ENCODE measurements around the gene SLC43A2. TPM values are rescaled to one million over a fixed set of nuclear protein-coding genes. Genes with fewer than 3 reads are reported as not detected.
"Not testable (repeated sequence)": the region's sequence is repeated elsewhere in the genome, so short reads cannot be mapped to it uniquely, and the experiment has no call there.

Gene SLC43A2
- total RNA-seq, 1 experiment from 2014 or later, result 11.0 TPM

DNA sequence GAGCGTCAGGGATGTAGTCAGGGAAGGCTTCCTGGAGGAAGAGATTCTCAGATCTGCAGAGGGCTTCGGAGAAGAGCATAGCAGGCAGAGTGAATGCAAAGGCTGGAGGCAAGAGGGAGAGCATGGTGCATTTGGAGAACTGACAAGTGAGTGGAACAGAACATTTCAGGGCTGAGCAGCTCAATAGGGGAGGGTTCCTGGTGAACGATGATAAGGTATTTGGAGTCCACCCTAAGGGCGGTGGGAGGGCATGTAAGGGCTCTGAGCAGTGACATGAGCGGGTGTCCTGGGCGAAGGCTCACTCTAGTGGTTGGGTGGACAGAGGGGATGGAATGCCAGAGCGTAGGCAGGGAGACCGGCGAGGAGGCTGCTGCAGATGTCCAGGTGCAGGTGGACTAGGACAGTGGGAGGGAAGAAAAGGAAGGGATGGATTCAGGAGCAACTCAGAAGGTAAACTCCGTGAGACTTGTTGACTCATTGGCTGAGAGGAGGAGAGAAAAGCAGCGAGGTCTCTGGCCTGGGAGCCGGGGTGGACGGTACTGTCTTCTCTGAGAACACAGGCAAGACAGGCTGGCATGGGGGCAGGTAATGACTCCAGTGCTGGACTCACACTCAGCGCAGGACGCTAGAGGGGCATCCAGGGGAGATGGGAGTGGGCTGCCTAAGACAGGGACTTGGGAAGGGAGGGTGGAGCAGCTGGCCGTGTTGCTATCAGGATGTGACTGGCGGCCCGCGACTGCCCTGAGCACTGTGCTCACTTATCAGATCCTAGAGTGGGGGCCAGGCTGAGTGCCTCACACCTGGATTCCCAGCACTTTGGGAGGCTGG lies 64.6 kb downstream of the SLC43A2 start (continued):
- TF ChIP-seq, protein P1, sequence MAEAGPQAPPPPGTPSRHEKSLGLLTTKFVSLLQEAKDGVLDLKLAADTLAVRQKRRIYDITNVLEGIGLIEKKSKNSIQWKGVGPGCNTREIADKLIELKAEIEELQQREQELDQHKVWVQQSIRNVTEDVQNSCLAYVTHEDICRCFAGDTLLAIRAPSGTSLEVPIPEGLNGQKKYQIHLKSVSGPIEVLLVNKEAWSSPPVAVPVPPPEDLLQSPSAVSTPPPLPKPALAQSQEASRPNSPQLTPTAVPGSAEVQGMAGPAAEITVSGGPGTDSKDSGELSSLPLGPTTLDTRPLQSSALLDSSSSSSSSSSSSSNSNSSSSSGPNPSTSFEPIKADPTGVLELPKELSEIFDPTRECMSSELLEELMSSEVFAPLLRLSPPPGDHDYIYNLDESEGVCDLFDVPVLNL (CRISPR knock-in tag; IDR thresholded peaks at IDR 0.05; ENCODE audit: borderline replicate concordance, low read depth), result no peak

DNA sequence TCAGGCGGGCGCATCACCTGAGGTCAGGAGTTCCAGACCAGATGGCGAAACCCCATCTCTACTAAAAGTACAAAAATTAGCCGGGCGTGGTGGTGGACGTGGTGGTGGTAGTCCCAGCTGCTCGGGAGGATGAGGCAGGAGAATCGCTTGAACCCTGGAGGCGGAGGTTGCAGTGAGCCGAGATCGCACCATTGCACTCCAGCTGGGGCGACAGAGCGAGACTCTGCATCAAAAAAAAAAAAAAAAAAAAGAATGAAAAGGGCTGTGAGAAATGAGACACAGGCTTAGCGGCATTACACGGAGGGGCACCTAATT lies 65.2 kb downstream of the SLC43A2 start:
- H3K36me3 Mint-ChIP-seq; CTCF ChIA-PET; ATAC-seq; H3K9me3 Mint-ChIP-seq; H3K27me3 Mint-ChIP-seq (ENCODE audit: low read depth); POLR2A ChIA-PET; DNase-seq (ENCODE audit: low spot score); H3K27ac Mint-ChIP-seq: not testable (repeated sequence)
- Mint-ChIP-seq H3K4me3 (peak overlapping the region; percentile 46), H3K4me1 (peaks cover 38% of the 10 kb centered on the region)

DNA sequence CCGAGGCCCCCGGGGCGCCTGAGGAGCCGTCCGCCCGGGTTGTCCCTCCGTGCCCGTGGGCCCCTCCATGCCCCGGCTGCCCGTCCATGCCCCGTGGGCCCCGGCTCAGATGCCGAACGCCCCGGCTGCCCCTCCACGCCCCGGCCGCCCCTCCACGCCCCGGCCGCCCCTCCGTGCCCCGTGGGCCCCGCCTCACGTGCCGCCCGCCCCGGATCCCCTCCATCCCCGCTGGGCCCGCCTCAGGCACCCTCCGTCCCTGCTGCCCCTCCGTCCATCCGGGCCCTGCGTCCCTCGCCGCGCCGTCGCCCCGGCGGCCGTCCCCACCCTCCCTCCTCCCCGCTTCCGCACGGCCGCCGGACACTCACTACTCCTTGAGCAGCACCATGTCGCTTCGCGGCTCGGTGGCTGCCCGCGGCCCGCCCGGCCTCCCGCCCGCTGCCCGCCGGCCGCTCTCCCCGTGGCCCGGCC lies 66.4 kb downstream of the SLC43A2 start:
- no peaks in the 10 kb centered on the region; the same call in 1 of the 2 replicates for H3K36me3 Mint-ChIP-seq
- H3K27ac Mint-ChIP-seq, result no peak overlapping the region
- ATAC-seq (peak; percentile 31), DNase-seq (ENCODE audit: low spot score) (no peak)
- H3K27me3 Mint-ChIP-seq (ENCODE audit: low read depth), result peaks cover 10% of the 10 kb centered on the region
- H3K9me3 Mint-ChIP-seq, result no peaks in the 10 kb centered on the region
- H3K4me1 Mint-ChIP-seq, result peaks cover 35% of the 10 kb centered on the region
- TF ChIP-seq RELA (CRISPR knock-in tag; IDR thresholded peaks at IDR 0.05; ENCODE audit: borderline replicate concordance) (no peak), KAT7 (CRISPR knock-in tag; IDR thresholded peaks at IDR 0.05; ENCODE audit: borderline replicate concordance) (0 out of 2 replicates have a peak, but pooled peaks have one; percentile 13), ZNF219 (CRISPR knock-in tag; IDR thresholded peaks at IDR 0.05; ENCODE audit: borderline replicate concordance) (peak; percentile 3; the same call in 1 of the 2 replicates)
- TF ChIP-seq, protein P2, sequence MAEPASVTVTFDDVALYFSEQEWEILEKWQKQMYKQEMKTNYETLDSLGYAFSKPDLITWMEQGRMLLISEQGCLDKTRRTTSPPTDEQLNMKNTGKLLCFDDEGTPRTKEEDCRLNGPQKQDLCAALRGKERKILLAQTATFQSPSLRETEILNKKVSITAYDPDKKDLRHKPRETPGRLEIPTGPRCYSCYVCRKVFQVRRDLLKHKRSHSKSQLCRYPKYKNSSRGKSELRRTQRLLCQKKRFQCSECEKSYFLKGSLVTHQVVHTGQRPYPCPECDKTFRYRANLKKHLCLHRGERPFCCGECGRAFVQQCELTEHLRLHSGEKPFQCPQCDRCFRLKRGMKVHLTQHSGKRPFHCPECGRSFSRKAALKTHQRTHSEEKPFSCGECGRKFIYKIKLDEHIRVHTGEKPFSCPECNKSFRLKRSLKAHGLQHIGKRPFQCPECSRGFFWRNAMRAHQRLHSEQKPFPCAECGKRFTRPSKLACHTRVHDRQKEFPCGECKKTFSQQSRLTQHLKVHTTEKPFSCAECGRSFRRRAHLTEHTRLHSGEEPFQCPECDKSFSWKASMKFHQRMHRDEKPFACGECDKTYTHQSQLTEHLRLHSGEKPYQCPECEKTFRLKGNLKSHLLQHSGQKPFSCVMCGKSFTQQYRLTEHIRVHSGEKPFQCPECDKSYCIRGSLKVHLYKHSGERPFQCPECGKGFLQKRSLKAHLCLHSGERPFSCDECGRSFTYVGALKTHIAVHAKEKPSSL (CRISPR knock-in tag; conservative IDR thresholded peaks at IDR 0.05), result no peak
- ChIA-PET CTCF (interaction anchor here (0.6 to 2.6 kb wide), 6 partner anchors 10 to 87 kb away, joined by 4 to 23 read pairs (median 4); partner anchors contain the start of gene RILP), POLR2A (interaction anchor here (1.1 kb wide), 1 partner anchor 46 kb away, joined by 4 read pairs; the partner anchor contains the start of gene INPP5K)
- peak overlapping the region; percentile 84 for H3K4me3 Mint-ChIP-seq

DNA sequence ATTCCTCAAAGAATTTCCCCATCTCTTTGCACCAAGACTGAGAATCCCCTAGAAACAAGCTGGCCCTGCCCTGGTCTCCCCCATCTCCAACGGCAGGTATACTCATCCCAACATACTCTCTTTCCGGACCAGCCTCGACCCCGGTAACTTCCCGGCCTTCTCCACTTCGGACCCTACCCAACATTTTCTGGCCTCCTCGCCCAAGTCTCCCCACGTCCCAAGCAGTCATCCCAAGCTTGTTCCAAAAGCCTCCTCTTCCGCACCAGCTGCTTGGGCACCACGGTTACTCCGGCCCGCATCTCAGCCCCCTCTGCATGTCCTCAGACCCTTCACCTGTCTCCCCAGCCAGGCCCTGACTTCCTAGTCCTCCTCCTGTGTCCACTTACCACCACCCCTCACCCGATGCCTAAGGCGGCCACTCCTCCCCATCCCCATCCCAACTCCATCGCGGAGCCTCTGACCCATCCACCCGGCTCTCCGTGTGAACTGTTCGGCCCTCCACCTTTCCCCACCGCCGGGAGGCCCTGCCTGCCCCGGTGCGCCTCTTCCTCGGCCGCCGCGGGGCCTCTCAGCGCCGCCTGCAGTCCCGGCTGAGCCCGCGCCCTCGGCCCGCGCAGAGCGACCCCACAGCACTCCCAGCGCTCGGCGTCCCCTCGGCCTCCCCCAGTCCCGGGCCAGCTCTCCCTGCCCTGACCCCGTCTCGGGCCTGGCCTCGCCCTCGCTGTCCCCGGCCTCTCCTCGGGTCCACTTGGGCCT lies 67.0 kb downstream of the SLC43A2 start:
- Mint-ChIP-seq H3K27me3 (ENCODE audit: low read depth) (peaks cover 10% of the 10 kb centered on the region), H3K9me3 (no peaks in the 10 kb centered on the region), H3K27ac (peak overlapping the region; percentile 29), H3K4me1 (peaks cover 33% of the 10 kb centered on the region), H3K36me3 (no peaks in the 10 kb centered on the region; the same call in 1 of the 2 replicates), H3K4me3 (peak overlapping the region; percentile 84)
- ChIA-PET CTCF (interaction anchor here (1.3 to 2.6 kb wide), 3 partner anchors 13 to 88 kb away, joined by 4 to 23 read pairs (median 6); partner anchors contain the start of gene RILP), POLR2A (interaction anchor here (1.1 kb wide), 1 partner anchor 45 kb away, joined by 4 read pairs; the partner anchor contains the start of gene INPP5K)
- peak; percentile 42 for DNase-seq (ENCODE audit: low spot score)
- peak; percentile 18 for ATAC-seq
- TF ChIP-seq ETV6 (CRISPR knock-in tag; IDR thresholded peaks at IDR 0.05) (0 out of 2 replicates have a peak, but pooled peaks have one; percentile 35), ESRRA (CRISPR knock-in tag; IDR thresholded peaks at IDR 0.05; ENCODE audit: borderline replicate concordance) (no peak), ZNF219 (CRISPR knock-in tag; IDR thresholded peaks at IDR 0.05; ENCODE audit: borderline replicate concordance) (peak; percentile 46; the same call in 1 of the 2 replicates), ELF4 (CRISPR knock-in tag; IDR thresholded peaks at IDR 0.05; ENCODE audit: low read depth) (no peak), ZNF121 (CRISPR knock-in tag; IDR thresholded peaks at IDR 0.05) (peak; percentile 83), JUN (CRISPR knock-in tag; IDR thresholded peaks at IDR 0.05) (0 out of 2 replicates have a peak, but pooled peaks have one; percentile 22)
- TF ChIP-seq, protein P3, sequence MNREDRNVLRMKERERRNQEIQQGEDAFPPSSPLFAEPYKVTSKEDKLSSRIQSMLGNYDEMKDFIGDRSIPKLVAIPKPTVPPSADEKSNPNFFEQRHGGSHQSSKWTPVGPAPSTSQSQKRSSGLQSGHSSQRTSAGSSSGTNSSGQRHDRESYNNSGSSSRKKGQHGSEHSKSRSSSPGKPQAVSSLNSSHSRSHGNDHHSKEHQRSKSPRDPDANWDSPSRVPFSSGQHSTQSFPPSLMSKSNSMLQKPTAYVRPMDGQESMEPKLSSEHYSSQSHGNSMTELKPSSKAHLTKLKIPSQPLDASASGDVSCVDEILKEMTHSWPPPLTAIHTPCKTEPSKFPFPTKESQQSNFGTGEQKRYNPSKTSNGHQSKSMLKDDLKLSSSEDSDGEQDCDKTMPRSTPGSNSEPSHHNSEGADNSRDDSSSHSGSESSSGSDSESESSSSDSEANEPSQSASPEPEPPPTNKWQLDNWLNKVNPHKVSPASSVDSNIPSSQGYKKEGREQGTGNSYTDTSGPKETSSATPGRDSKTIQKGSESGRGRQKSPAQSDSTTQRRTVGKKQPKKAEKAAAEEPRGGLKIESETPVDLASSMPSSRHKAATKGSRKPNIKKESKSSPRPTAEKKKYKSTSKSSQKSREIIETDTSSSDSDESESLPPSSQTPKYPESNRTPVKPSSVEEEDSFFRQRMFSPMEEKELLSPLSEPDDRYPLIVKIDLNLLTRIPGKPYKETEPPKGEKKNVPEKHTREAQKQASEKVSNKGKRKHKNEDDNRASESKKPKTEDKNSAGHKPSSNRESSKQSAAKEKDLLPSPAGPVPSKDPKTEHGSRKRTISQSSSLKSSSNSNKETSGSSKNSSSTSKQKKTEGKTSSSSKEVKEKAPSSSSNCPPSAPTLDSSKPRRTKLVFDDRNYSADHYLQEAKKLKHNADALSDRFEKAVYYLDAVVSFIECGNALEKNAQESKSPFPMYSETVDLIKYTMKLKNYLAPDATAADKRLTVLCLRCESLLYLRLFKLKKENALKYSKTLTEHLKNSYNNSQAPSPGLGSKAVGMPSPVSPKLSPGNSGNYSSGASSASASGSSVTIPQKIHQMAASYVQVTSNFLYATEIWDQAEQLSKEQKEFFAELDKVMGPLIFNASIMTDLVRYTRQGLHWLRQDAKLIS (CRISPR knock-in tag; IDR thresholded peaks at IDR 0.05; ENCODE audit: borderline replicate concordance), result no peak
- TF ChIP-seq, protein P4, sequence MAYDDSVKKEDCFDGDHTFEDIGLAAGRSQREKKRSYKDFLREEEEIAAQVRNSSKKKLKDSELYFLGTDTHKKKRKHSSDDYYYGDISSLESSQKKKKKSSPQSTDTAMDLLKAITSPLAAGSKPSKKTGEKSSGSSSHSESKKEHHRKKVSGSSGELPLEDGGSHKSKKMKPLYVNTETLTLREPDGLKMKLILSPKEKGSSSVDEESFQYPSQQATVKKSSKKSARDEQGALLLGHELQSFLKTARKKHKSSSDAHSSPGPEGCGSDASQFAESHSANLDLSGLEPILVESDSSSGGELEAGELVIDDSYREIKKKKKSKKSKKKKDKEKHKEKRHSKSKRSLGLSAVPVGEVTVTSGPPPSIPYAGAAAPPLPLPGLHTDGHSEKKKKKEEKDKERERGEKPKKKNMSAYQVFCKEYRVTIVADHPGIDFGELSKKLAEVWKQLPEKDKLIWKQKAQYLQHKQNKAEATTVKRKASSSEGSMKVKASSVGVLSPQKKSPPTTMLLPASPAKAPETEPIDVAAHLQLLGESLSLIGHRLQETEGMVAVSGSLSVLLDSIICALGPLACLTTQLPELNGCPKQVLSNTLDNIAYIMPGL (CRISPR knock-in tag; IDR thresholded peaks at IDR 0.05), result peak; percentile 90
- TF ChIP-seq, protein P5, sequence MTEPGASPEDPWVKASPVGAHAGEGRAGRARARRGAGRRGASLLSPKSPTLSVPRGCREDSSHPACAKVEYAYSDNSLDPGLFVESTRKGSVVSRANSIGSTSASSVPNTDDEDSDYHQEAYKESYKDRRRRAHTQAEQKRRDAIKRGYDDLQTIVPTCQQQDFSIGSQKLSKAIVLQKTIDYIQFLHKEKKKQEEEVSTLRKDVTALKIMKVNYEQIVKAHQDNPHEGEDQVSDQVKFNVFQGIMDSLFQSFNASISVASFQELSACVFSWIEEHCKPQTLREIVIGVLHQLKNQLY (CRISPR knock-in tag; IDR thresholded peaks at IDR 0.05), result no peak
